Measurements from ENCODE around the gene NUMA1. TPM values are rescaled to one million over a fixed set of nuclear protein-coding genes. Genes with fewer than 3 reads are reported as not detected.

Gene NUMA1
- polyA plus RNA-seq, 1 donor from 2014 or later = 116 TPM

DNA sequence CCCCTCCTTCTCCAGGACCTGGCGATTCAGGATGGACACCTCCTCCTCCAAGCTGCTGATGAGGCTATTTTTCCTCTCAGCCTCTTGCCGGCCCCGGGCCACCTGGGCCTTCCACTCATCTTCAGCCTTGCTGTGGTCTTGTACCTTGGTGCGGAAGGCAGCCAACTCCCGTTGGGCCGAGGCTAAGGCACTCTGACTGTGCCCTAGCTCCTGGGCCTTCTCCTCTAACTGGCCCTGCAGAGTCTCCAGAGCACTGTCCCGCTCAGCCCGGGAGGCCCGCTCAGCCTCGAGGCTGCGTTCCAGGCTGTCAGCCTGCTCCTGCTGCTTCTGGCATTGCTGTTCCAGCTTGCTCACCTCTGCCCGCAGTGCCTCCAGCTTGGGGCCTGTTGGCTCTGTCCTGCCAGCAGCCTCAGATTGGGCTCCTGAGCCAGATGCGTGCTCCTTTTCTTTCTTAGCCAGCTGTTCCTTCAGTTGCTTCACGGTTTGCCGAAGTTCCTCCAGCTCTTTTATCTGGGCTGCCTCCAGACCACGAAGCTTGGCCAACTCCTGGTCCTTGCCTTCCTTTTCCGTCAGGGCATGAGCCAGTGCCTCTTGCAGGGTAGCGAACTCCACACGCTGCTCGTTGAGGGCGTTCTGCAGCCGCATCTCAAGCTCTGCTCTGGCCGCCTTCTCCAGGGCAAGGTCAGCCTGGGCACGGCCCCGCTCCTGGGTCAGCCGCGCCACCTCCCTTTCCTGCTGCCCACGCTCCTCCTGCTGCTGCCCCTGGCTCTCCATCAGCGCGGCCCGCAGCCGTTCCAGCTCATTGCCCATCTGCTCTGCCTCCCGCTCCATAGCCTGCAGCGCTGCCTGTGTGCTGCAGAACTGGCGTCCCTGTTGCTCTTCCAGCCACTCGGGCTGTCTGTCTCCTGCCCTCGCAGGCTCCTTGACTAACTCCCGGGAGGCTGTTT lies 66.3 kb downstream of the NUMA1 start (continued):
- TF ChIP-seq EZH2 (IDR thresholded peaks at IDR 0.05; ENCODE audit: borderline replicate concordance, insufficient read depth, low read length, poor library complexity, severe bottlenecking) = no peak

GRCh38 chr11:72012897-72013721 lies 67.2 kb downstream of the NUMA1 start:
- Histone ChIP-seq H3K9ac (ENCODE audit: low read length) (no peak overlapping the region), H3K4me3 (ENCODE audit: low read length) (no peak overlapping the region)

More at GRCh38 chr11:72012897-72013721, 67.2 kb downstream of the NUMA1 start:
- Histone ChIP-seq H3K79me2 (replicated peaks; ENCODE audit: insufficient read depth, low read length) (no peaks in the 10 kb centered on the region), H3K27me3 (ENCODE audit: insufficient read depth, low read depth, low read length) (no peaks in the 10 kb centered on the region), H4K20me1 (ENCODE audit: insufficient read depth) (peaks cover 3% of the 10 kb centered on the region), H3K9me3 (ENCODE audit: low read length) (no peaks in the 10 kb centered on the region), H2AFZ (ENCODE audit: low read depth, low read length) (no peak overlapping the region), H3K4me2 (ENCODE audit: low read length) (no peak overlapping the region), H3K27ac (ENCODE audit: low read length) (no peak overlapping the region), H3F3A (ENCODE audit: insufficient read depth, low read length, poor library complexity, severe bottlenecking) (no peaks in the 10 kb centered on the region), H3K36me3 (ENCODE audit: insufficient read depth, low read length) (no peaks in the 10 kb centered on the region), H3K9me2 (ENCODE audit: insufficient read depth, low read length) (no peaks in the 10 kb centered on the region)
- TF ChIP-seq RAD21 (conservative IDR thresholded peaks at IDR 0.05) (no peak), EZH2 (IDR thresholded peaks at IDR 0.05; ENCODE audit: borderline replicate concordance, insufficient read depth, low read length, poor library complexity, severe bottlenecking) (no peak), EP300 (conservative IDR thresholded peaks at IDR 0.05; ENCODE audit: poor library complexity, severe bottlenecking) (no peak), POLR2AphosphoS5 (IDR thresholded peaks at IDR 0.05) (no peak), TAF1 (IDR thresholded peaks at IDR 0.05; ENCODE audit: low read depth) (no peak), SMC3 (conservative IDR thresholded peaks at IDR 0.05; ENCODE audit: poor library complexity) (no peak), REST (IDR thresholded peaks at IDR 0.05; ENCODE audit: borderline replicate concordance) (no peak), MXI1 (conservative IDR thresholded peaks at IDR 0.05; ENCODE audit: poor library complexity, severe bottlenecking) (no peak), CTCF (IDR thresholded peaks at IDR 0.05; ENCODE audit: poor library complexity, severe bottlenecking) (no peak)
